KG1 (cell line): ENCODE measurements around the gene PERM1.
"Not testable (repeated sequence)": the region's sequence is repeated elsewhere in the genome, so short reads cannot be mapped to it uniquely, and the experiment has no call there.

Experiments used
- DNase-seq: peaks from one replicate; lab custom pipeline; 2025; lab: John Stamatoyannopoulos, UW

PERM1 gene

GRCh38 chr1:1017397-1018320 lies 35.8 kb upstream of the PERM1 start:
- not testable (repeated sequence) for DNase-seq

- no peak for DNase-seq
Observed at GRCh38 chr1:1014799-1015681, 33.1 kb upstream of the PERM1 start.

- no peak for DNase-seq
Observed at GRCh38 chr1:1013922-1014648, 32.2 kb upstream of the PERM1 start.

- DNase-seq = peak; percentile 79
Observed at GRCh38 chr1:1013105-1013921, 31.4 kb upstream of the PERM1 start, which contains the start of gene ISG15. ISG15 (plus strand) TSS chr1:1013497; CDS start chr1:1013574, 77 bp downstream.

- not testable (repeated sequence) for DNase-seq
Observed at GRCh38 chr1:1012736-1013104, 30.8 kb upstream of the PERM1 start.

- DNase-seq = no peak
Observed at GRCh38 chr1:1011396-1011949, 29.6 kb upstream of the PERM1 start.

- DNase-seq = not testable (repeated sequence)
Observed at GRCh38 chr1:1010131-1010530, 28.2 kb upstream of the PERM1 start.

- DNase-seq = no peak
Observed at GRCh38 chr1:1006305-1007159, 24.6 kb upstream of the PERM1 start.

- no peak for DNase-seq
Observed at GRCh38 chr1:1005774-1006304, 23.9 kb upstream of the PERM1 start.

GRCh38 chr1:1004780-1005697 lies 23.1 kb upstream of the PERM1 start:
- DNase-seq = no peak

GRCh38 chr1:1004420-1004779 lies 22.5 kb upstream of the PERM1 start:
- DNase-seq = no peak

GRCh38 chr1:1003618-1004419 lies 21.9 kb upstream of the PERM1 start:
- no peak for DNase-seq

- no peak for DNase-seq
Observed at GRCh38 chr1:1001057-1001783, 19.3 kb upstream of the PERM1 start.

GRCh38 chr1:1000357-1001056 lies 18.6 kb upstream of the PERM1 start:
- no peak for DNase-seq

GRCh38 chr1:999725-1000356 lies 17.9 kb upstream of the PERM1 start, which contains the start of gene HES4:
HES4 (minus strand) TSS chr1:1000097; CDS start chr1:999973, 124 bp downstream.
- DNase-seq = no peak
